PFSK-1 (cell line): ENCODE measurements around the gene IKZF3.

Source experiments
- FOXP2 ChIP-seq: optimal IDR thresholded peaks from 2 replicates; pipeline ENCODE3; 2011; ENCODE audit warnings: borderline replicate concordance, control low read depth, inconsistent platforms; ENCODE audit not compliant: insufficient read depth; ENCODE audit errors: extremely low read length, extremely low read depth
- POLR2AphosphoS5 ChIP-seq: IDR thresholded peaks from 2 replicates; pipeline ENCODE4 v1.6.1; 2012; ENCODE audit warnings: low read depth, mild to moderate bottlenecking, control low read depth, low read length, moderate library complexity
- SIN3A ChIP-seq: IDR thresholded peaks from 2 replicates; pipeline ENCODE4 v1.6.1; 2012; ENCODE audit warnings: mild to moderate bottlenecking, low read length, moderate library complexity, borderline replicate concordance; ENCODE audit not compliant: insufficient read depth
- TAF1 ChIP-seq: IDR thresholded peaks from 2 replicates; pipeline ENCODE4 v1.6.1; 2012; ENCODE audit warnings: low read length, control low read depth, borderline replicate concordance; ENCODE audit not compliant: insufficient read depth
- TF ChIP-seq, protein P1 (sequence below), 2 experiments: IDR thresholded peaks; 2 replicates each; pipeline versions ENCODE4 v1.6.1 to v1.8.0; 2011 to 2012; ENCODE audit warnings: low read depth in 2 of 2, low read length in 2 of 2, control low read depth in 1 of 2, inconsistent platforms in 1 of 2, mild to moderate bottlenecking in 1 of 2, moderate library complexity in 1 of 2; ENCODE audit not compliant: insufficient read depth in 1 of 2

GRCh38 chr17:39820541-39820940, 43.6 kb downstream of the IKZF3 start:
- TF ChIP-seq, protein P1, sequence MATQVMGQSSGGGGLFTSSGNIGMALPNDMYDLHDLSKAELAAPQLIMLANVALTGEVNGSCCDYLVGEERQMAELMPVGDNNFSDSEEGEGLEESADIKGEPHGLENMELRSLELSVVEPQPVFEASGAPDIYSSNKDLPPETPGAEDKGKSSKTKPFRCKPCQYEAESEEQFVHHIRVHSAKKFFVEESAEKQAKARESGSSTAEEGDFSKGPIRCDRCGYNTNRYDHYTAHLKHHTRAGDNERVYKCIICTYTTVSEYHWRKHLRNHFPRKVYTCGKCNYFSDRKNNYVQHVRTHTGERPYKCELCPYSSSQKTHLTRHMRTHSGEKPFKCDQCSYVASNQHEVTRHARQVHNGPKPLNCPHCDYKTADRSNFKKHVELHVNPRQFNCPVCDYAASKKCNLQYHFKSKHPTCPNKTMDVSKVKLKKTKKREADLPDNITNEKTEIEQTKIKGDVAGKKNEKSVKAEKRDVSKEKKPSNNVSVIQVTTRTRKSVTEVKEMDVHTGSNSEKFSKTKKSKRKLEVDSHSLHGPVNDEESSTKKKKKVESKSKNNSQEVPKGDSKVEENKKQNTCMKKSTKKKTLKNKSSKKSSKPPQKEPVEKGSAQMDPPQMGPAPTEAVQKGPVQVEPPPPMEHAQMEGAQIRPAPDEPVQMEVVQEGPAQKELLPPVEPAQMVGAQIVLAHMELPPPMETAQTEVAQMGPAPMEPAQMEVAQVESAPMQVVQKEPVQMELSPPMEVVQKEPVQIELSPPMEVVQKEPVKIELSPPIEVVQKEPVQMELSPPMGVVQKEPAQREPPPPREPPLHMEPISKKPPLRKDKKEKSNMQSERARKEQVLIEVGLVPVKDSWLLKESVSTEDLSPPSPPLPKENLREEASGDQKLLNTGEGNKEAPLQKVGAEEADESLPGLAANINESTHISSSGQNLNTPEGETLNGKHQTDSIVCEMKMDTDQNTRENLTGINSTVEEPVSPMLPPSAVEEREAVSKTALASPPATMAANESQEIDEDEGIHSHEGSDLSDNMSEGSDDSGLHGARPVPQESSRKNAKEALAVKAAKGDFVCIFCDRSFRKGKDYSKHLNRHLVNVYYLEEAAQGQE (IDR thresholded peaks at IDR 0.05; ENCODE audit: insufficient read depth in 1 of 2, low read depth in 2 of 2, low read length in 2 of 2), result no peak
- TF ChIP-seq SIN3A, result no peak
- TF ChIP-seq TAF1, result no peak
- TF ChIP-seq POLR2AphosphoS5, result no peak
- TF ChIP-seq FOXP2, result no peak
